ENCODE data around the gene PLAAT5.
"Not testable (repeated sequence)": the region's sequence is repeated elsewhere in the genome, so short reads cannot be mapped to it uniquely, and the experiment has no call there.

Gene PLAAT5

GRCh38 chr11:63490551-63491239 is at the start of gene PLAAT5:
Gene PLAAT5 (minus strand): TSS chr11:63491167. CDS start chr11:63491034, 133 bp downstream.
- in situ Hi-C loops (cut with HindIII; ENCODE audit: low sequenced_read_pairs) = loop anchor here (5.0 kb wide), 1 partner anchor 132 kb away; no protein-coding TSS in a partner anchor

GRCh38 chr11:63537293-63538101 is 46.5 kb upstream of the PLAAT5 start:
- in situ Hi-C loops (cut with HindIII; ENCODE audit: low sequenced_read_pairs) = loop anchor here (10.0 kb wide), 1 partner anchor 107 kb away; no protein-coding TSS in a partner anchor

GRCh38 chr11:63536669-63537292 is 45.8 kb upstream of the PLAAT5 start, which contains the start of gene PLAAT4:
Gene PLAAT4 (plus strand): TSS chr11:63536808. CDS start chr11:63536869, 61 bp downstream.
- in situ Hi-C loops (cut with HindIII; ENCODE audit: low sequenced_read_pairs) = loop anchor here (10.0 kb wide), 1 partner anchor 108 kb away; no protein-coding TSS in a partner anchor

- in situ Hi-C loops (cut with HindIII; ENCODE audit: low sequenced_read_pairs) = loop anchor here (10.0 kb wide), 1 partner anchor 109 kb away; no protein-coding TSS in a partner anchor
These were observed 44.8 kb upstream of the PLAAT5 start for GRCh38 chr11:63535734-63536133.

- in situ Hi-C loops (cut with HindIII; ENCODE audit: low sequenced_read_pairs) = loop anchor here (10.0 kb wide), 1 partner anchor 110 kb away; no protein-coding TSS in a partner anchor
These were observed 44.0 kb upstream of the PLAAT5 start for GRCh38 chr11:63534895-63535461.

GRCh38 chr11:63534076-63534475 is 43.1 kb upstream of the PLAAT5 start:
- in situ Hi-C loops (cut with HindIII; ENCODE audit: low sequenced_read_pairs) = loop anchor here (10.0 kb wide), 1 partner anchor 111 kb away; no protein-coding TSS in a partner anchor

- in situ Hi-C loops (cut with HindIII; ENCODE audit: low sequenced_read_pairs) = loop anchor here (10.0 kb wide), 1 partner anchor 112 kb away; no protein-coding TSS in a partner anchor
These were observed 42.0 kb upstream of the PLAAT5 start for GRCh38 chr11:63532799-63533475.

GRCh38 chr11:63532117-63532516 is 41.1 kb upstream of the PLAAT5 start:
- in situ Hi-C loops (cut with HindIII; ENCODE audit: low sequenced_read_pairs) = loop anchor here (10.0 kb wide), 1 partner anchor 113 kb away; no protein-coding TSS in a partner anchor

- in situ Hi-C loops (cut with HindIII; ENCODE audit: low sequenced_read_pairs) = loop anchor here (10.0 kb wide), 1 partner anchor 114 kb away; no protein-coding TSS in a partner anchor
These were observed 40.3 kb upstream of the PLAAT5 start for GRCh38 chr11:63531074-63531792.

- in situ Hi-C loops (cut with HindIII; ENCODE audit: low sequenced_read_pairs) = loop anchor here (10.0 kb wide), 1 partner anchor 115 kb away; no protein-coding TSS in a partner anchor
These were observed 39.1 kb upstream of the PLAAT5 start for GRCh38 chr11:63530021-63530420.

- in situ Hi-C loops (cut with HindIII; ENCODE audit: low sequenced_read_pairs) = not testable (repeated sequence)
These were observed 38.4 kb upstream of the PLAAT5 start for GRCh38 chr11:63529373-63529772.

- in situ Hi-C loops (cut with HindIII; ENCODE audit: low sequenced_read_pairs) = not testable (repeated sequence)
These were observed 37.8 kb upstream of the PLAAT5 start for GRCh38 chr11:63528729-63529278.

- in situ Hi-C loops (cut with HindIII; ENCODE audit: low sequenced_read_pairs) = not testable (repeated sequence)
These were observed 37.2 kb upstream of the PLAAT5 start for GRCh38 chr11:63528156-63528555.

- in situ Hi-C loops (cut with HindIII; ENCODE audit: low sequenced_read_pairs) = no loop called here
These were observed 36.7 kb upstream of the PLAAT5 start for GRCh38 chr11:63527667-63528066.

GRCh38 chr11:63523151-63523550 is 32.2 kb upstream of the PLAAT5 start:
- in situ Hi-C loops (cut with HindIII; ENCODE audit: low sequenced_read_pairs) = no loop called here

GRCh38 chr11:63521896-63522295 is 30.9 kb upstream of the PLAAT5 start:
- in situ Hi-C loops (cut with HindIII; ENCODE audit: low sequenced_read_pairs) = no loop called here

- in situ Hi-C loops (cut with HindIII; ENCODE audit: low sequenced_read_pairs) = no loop called here
These were observed 29.7 kb upstream of the PLAAT5 start for GRCh38 chr11:63520606-63521170.

GRCh38 chr11:63518548-63518947 is 27.6 kb upstream of the PLAAT5 start:
- in situ Hi-C loops (cut with HindIII; ENCODE audit: low sequenced_read_pairs) = no loop called here

GRCh38 chr11:63517156-63517555 is 26.2 kb upstream of the PLAAT5 start:
- in situ Hi-C loops (cut with HindIII; ENCODE audit: low sequenced_read_pairs) = no loop called here

Data from DLD1 (cell line).